ENCODE measurements around the gene FGD5. TPM values are rescaled to one million over a fixed set of nuclear protein-coding genes. Genes with fewer than 3 reads are reported as not detected.

Gene FGD5
- total RNA-seq, 1 donor from 2014 or later: 15.3 TPM

DNA sequence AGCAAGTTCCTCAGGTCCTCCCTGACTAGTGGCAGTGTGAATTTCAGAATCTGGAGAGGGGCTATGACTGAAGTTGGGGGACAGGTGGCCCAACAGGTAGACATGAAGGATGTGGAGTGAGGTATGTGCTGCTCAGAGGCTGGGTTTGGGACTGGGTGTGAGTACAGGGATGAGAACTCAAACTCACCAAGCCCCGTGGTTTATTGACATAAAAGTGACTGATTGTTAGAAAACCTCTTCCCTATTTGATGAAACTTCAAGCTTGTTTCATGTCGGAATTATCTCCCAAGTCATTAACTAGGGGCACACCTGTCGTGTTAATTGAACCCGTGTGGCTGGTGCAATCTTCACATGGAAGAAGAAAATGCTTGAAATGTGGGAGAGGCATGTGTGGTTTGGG lies 27.1 kb downstream of the FGD5 start:
- Mint-ChIP-seq H3K9me3 (no peaks in the 10 kb centered on the region), H3K27ac (no peak overlapping the region), H3K27me3 (peaks cover 46% of the 10 kb centered on the region), H3K4me3 (no peak overlapping the region), H3K36me3 (no peaks in the 10 kb centered on the region), H3K4me1 (ENCODE audit: unreplicated experiment) (peaks cover 21% of the 10 kb centered on the region)
- TF ChIP-seq, protein P1, sequence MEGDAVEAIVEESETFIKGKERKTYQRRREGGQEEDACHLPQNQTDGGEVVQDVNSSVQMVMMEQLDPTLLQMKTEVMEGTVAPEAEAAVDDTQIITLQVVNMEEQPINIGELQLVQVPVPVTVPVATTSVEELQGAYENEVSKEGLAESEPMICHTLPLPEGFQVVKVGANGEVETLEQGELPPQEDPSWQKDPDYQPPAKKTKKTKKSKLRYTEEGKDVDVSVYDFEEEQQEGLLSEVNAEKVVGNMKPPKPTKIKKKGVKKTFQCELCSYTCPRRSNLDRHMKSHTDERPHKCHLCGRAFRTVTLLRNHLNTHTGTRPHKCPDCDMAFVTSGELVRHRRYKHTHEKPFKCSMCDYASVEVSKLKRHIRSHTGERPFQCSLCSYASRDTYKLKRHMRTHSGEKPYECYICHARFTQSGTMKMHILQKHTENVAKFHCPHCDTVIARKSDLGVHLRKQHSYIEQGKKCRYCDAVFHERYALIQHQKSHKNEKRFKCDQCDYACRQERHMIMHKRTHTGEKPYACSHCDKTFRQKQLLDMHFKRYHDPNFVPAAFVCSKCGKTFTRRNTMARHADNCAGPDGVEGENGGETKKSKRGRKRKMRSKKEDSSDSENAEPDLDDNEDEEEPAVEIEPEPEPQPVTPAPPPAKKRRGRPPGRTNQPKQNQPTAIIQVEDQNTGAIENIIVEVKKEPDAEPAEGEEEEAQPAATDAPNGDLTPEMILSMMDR (conservative IDR thresholded peaks at IDR 0.05): no peak
- no peak for DNase-seq (ENCODE audit: extremely low spot score, unreplicated experiment)

DNA sequence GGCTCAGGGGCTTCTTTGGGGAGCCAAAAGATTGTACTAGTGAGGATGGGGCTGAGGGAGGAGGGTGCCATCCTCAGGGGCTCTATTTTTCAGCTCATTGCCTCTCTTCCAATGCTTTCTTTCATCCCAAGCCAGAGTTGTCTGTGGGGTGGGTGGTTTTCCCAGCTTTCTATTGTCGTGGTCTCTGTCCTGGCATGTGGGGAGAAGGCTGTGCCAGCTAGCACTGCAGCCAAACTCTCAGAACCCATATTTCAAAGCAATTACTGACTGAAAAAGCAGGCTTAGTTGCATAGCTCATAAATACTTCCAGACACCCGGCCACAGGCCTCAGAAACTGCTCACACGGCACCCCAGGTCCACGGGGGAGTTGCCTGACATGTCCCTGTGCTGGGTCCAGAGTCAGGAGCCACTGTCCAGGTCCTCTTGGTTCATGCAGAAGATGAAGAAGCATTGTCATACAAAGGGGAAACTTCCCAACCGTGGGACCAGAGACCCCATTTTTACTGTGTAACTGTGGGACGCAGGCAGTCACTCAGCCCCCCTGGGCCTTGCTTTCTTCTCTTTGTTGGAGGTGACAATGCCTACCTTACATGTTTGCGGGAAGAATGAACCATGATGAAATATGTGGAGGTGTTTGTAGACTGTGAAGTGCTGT lies 27.6 kb downstream of the FGD5 start:
- Mint-ChIP-seq H3K9me3 (no peaks in the 10 kb centered on the region), H3K4me1 (ENCODE audit: unreplicated experiment) (peaks cover 17% of the 10 kb centered on the region), H3K27ac (no peak overlapping the region), H3K27me3 (peaks cover 42% of the 10 kb centered on the region), H3K4me3 (no peak overlapping the region), H3K36me3 (no peaks in the 10 kb centered on the region)
- TF ChIP-seq, protein P1 (conservative IDR thresholded peaks at IDR 0.05): no peak
- DNase-seq (ENCODE audit: extremely low spot score, unreplicated experiment): no peak

DNA sequence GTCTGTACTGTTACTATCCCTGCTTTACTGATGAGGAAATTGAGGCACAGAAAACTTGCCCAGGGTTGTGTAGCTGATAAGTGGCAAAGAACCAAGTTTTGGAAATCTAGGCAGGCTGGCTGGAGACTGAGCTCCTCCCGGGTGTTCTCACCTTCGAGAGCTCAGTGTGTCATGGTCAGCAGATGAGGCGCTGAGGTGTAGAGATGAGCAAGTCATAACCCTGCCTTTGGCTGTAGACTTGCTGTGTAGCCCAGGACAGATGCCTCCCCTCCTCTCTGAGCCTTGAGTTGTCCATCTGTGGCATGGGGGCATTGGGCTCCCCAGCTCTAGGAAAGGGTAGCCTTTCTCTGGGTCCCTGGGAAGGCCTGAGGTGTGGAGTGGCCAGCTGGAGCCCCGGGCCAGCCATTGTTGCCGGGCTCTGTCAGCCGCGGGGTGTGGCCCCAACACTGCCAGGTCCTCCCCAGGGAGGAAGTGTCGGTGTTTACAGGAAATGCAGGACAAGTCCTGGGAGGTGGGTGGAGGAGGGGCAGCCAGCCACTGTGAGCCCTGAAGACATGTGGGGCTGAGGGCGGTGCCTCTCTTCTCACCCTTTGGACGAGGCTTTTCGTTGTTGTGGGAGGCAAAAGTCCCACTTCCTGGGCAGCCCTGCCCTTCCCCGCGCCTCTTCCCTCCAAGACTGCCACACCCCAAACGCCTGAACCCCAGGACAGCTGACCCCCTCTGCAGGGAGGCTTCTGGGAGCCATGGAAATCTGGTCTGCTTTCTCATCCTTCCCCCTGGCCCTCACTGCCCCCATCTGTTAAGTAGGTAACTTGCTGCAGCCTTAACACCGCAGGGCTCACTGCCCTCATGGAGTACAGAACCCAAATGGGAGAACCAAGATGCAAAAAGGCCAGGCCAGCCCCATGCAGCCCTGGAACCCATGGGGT lies 29.1 kb downstream of the FGD5 start:
- Mint-ChIP-seq H3K9me3 (no peaks in the 10 kb centered on the region), H3K4me1 (ENCODE audit: unreplicated experiment) (peaks cover 16% of the 10 kb centered on the region), H3K4me3 (no peak overlapping the region), H3K27me3 (peaks cover 37% of the 10 kb centered on the region), H3K36me3 (no peaks in the 10 kb centered on the region), H3K27ac (no peak overlapping the region)
- no peak for DNase-seq (ENCODE audit: extremely low spot score, unreplicated experiment)
- TF ChIP-seq, protein P1 (conservative IDR thresholded peaks at IDR 0.05): no peak

DNA sequence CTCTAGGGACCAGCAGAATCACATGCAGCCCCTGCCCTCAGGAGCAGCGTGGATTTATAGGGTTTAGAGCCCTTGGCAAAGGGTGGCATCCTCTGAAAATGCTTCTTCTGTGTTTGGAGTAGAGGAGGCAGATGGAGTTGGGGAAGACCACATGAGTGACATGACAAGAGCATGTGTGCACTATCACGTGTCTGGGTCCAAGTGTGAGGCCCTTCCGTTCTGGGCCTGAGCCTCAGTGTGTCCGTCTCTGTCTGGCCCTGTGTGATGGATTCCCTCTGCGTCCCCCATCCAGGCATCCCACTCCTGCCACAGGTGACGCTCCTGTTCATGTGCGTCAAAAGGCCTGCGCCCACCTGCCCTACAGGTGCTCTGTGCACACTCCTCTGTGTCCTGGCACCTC lies 30.1 kb downstream of the FGD5 start:
- H3K36me3 Mint-ChIP-seq: no peaks in the 10 kb centered on the region
- TF ChIP-seq, protein P1 (conservative IDR thresholded peaks at IDR 0.05): no peak
- DNase-seq (ENCODE audit: extremely low spot score, unreplicated experiment): no peak
- H3K27me3 Mint-ChIP-seq: peaks cover 37% of the 10 kb centered on the region
- peaks cover 16% of the 10 kb centered on the region for H3K4me1 Mint-ChIP-seq (ENCODE audit: unreplicated experiment)
- no peak overlapping the region for H3K27ac Mint-ChIP-seq
- no peak overlapping the region for H3K4me3 Mint-ChIP-seq
- no peaks in the 10 kb centered on the region for H3K9me3 Mint-ChIP-seq

DNA sequence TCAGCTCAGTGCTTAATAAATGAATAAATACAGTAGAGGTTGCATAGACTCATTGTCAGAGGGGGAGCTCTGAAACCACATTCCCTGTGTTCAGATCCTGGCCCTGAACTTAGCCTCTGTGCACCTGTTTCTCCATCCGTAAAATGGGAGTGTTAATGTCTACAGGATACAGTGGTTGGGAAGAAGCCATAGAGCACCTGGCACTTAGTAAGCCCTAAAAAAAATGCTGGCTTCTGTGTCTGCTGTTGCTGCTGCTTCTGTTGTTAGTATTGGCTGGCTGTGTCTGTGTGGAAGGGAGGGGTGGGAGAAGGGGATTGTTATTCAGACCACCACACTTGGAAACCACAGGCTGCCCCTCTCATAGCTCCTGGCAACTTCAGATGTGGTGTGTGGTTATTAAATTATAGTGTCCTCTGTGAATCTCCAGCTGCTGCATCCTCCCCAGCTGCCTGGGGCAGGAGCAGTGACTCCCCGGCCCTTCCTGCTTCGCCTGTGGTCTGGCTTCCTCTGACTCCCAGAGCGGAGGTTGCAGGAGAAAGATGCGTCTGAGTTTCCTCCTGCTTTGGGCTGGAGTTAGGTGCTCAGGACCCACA lies 31.0 kb downstream of the FGD5 start:
- Mint-ChIP-seq H3K36me3 (no peaks in the 10 kb centered on the region), H3K27ac (no peak overlapping the region), H3K27me3 (peaks cover 34% of the 10 kb centered on the region), H3K4me3 (no peak overlapping the region), H3K4me1 (ENCODE audit: unreplicated experiment) (peaks cover 16% of the 10 kb centered on the region), H3K9me3 (no peaks in the 10 kb centered on the region)
- TF ChIP-seq, protein P1 (conservative IDR thresholded peaks at IDR 0.05): no peak
- DNase-seq (ENCODE audit: extremely low spot score, unreplicated experiment): no peak

Data from type B pancreatic cell (in vitro differentiated cells).